IMR-90 (cell line): ENCODE data around the gene ETS1. TPM values are rescaled to one million over a fixed set of nuclear protein-coding genes. Genes with fewer than 3 reads are reported as not detected.

ENCODE experiments used
- ATAC-seq: fragments of 200-7000 bp; cut with Tn5 transposase; 2 replicates; pipeline ENCODE4 v1.9.1; 2020; ENCODE audit warnings: low read depth, mild to moderate bottlenecking, moderate library complexity
- BruUV-seq: library from RNA; stranded (reverse); fragments of 400-500 nt; replicated peaks from 2 replicates; lab custom pipeline; 2021; lab: Mats Ljungman, UMichigan
- CTCF ChIA-PET: fragments of 300-600 bp; formaldehyde crosslinking; extraction: SDS; loops from one replicate; lab custom pipeline; 2021; ENCODE audit warnings: antibody characterized with exemption; lab: Yijun Ruan, JAX
- POLR2A ChIA-PET: fragments of 300-600 bp; sonication (Branson Sonifier 250); formaldehyde crosslinking; loops from one replicate; lab custom pipeline; 2022; ENCODE audit warnings: antibody characterized with exemption; ENCODE audit not compliant: unreplicated experiment; lab: Charles Lee
- DNase-seq: peaks from one replicate; pipeline ENCODE4 v3.0.0; 2013
- H2AFZ ChIP-seq: replicated peaks from 2 replicates; pipeline ENCODE3; 2013; ENCODE audit warnings: low read length, mild to moderate bottlenecking; ENCODE audit not compliant: poor library complexity
- H2AK5ac ChIP-seq: 2 replicates; pipeline ENCODE4 v1.6.1; 2013; ENCODE audit warnings: low read depth, low read length, inconsistent platforms
- H2AK9ac ChIP-seq: replicated peaks from 2 replicates; pipeline ENCODE3; 2013; ENCODE audit warnings: mild to moderate bottlenecking, low read depth, low read length, moderate library complexity; ENCODE audit not compliant: poor library complexity
- H2BK120ac ChIP-seq: 2 replicates; pipeline ENCODE4 v1.6.1; 2013; ENCODE audit warnings: low read depth, low read length, inconsistent platforms
- H2BK15ac ChIP-seq: 3 replicates; pipeline ENCODE4 v1.6.1; 2013; ENCODE audit warnings: low read depth, low read length, inconsistent platforms
- H2BK20ac ChIP-seq: 2 replicates; pipeline ENCODE4 v1.6.1; 2013; ENCODE audit warnings: low read depth, mild to moderate bottlenecking, inconsistent platforms, low read length, moderate library complexity
- H2BK5ac ChIP-seq: 2 replicates; pipeline ENCODE4 v1.6.1; 2013; ENCODE audit warnings: mild to moderate bottlenecking, low read depth, low read length, inconsistent platforms; ENCODE audit not compliant: poor library complexity, severe bottlenecking
- H3K14ac ChIP-seq: replicated peaks from 2 replicates; pipeline ENCODE4 v1.6.1; 2013; ENCODE audit warnings: low read depth, low read length, inconsistent platforms
- H3K18ac ChIP-seq: 2 replicates; pipeline ENCODE4 v1.6.1; 2013; ENCODE audit warnings: low read depth, low read length, control low read depth
- H3K23ac ChIP-seq: 2 replicates; pipeline ENCODE4 v1.6.1; 2013; ENCODE audit warnings: low read depth, low read length, inconsistent platforms
- H3K27ac ChIP-seq: 2 replicates; pipeline ENCODE4 v1.5.1; 2013; ENCODE audit warnings: mild to moderate bottlenecking, control low read depth, low read length; ENCODE audit not compliant: insufficient read depth
- H3K27me3 ChIP-seq: 2 replicates; pipeline ENCODE4 v1.6.1; 2013; ENCODE audit warnings: low read length; ENCODE audit not compliant: control insufficient read depth, insufficient read depth
- H3K36me3 ChIP-seq: 2 replicates; pipeline ENCODE4 v1.6.1; 2013; ENCODE audit warnings: low read length, mixed read lengths; ENCODE audit not compliant: control insufficient read depth, insufficient read depth
- H3K4ac ChIP-seq: 2 replicates; pipeline ENCODE4 v1.6.1; 2013; ENCODE audit warnings: low read depth, low read length, inconsistent platforms
- H3K4me1 ChIP-seq: 2 replicates; pipeline ENCODE4 v1.6.1; 2013; ENCODE audit warnings: low read length, mixed read lengths; ENCODE audit not compliant: control insufficient read depth, insufficient read depth
- H3K4me2 ChIP-seq: 2 replicates; pipeline ENCODE4 v1.6.1; 2013; ENCODE audit warnings: low read depth, mild to moderate bottlenecking, control low read depth, low read length, moderate library complexity
- H3K4me3 ChIP-seq: 2 replicates; pipeline ENCODE4 v1.5.1; 2013; ENCODE audit warnings: low read depth, mild to moderate bottlenecking, control low read depth, low read length, moderate library complexity; ENCODE audit not compliant: insufficient read depth
- H3K56ac ChIP-seq: 2 replicates; pipeline ENCODE4 v1.6.1; 2013; ENCODE audit warnings: low read length, inconsistent platforms; ENCODE audit not compliant: insufficient read depth; ENCODE audit errors: extremely low read depth
- H3K79me1 ChIP-seq, 2 experiments: 2 replicates each; pipeline ENCODE4 v1.6.1; 2013; ENCODE audit warnings: low read length in 2 of 2, inconsistent platforms in 1 of 2, low read depth in 1 of 2
- H3K9ac ChIP-seq: 2 replicates; pipeline ENCODE4 v1.6.1; 2013; ENCODE audit warnings: low read depth, low read length, control low read depth
- H3K9me1 ChIP-seq: 2 replicates; pipeline ENCODE4 v1.6.1; 2013; ENCODE audit warnings: low read length, inconsistent platforms; ENCODE audit not compliant: insufficient read depth
- H3K9me3 ChIP-seq: 2 replicates; pipeline ENCODE4 v1.6.1; 2013; ENCODE audit warnings: low read length; ENCODE audit not compliant: control insufficient read depth, insufficient read depth
- H4K20me1 ChIP-seq: 2 replicates; pipeline ENCODE4 v1.6.1; 2013; ENCODE audit warnings: low read length, inconsistent platforms; ENCODE audit not compliant: insufficient read depth
- H4K5ac ChIP-seq: 2 replicates; pipeline ENCODE4 v1.6.1; 2013; ENCODE audit warnings: mild to moderate bottlenecking, low read depth, low read length, control low read depth
- H4K8ac ChIP-seq, 2 experiments: 2 replicates each; pipeline ENCODE4 v1.6.1; 2013; ENCODE audit warnings: low read depth in 2 of 2, low read length in 2 of 2, control low read depth in 1 of 2, inconsistent platforms in 1 of 2
- H4K91ac ChIP-seq: 2 replicates; pipeline ENCODE4 v1.6.1; 2013; ENCODE audit warnings: low read depth, low read length, inconsistent platforms; ENCODE audit not compliant: insufficient read depth
- BHLHE40 ChIP-seq: fragments of 150-350 bp; IDR thresholded peaks from 2 replicates; pipeline ENCODE4 v1.6.1; 2016; ENCODE audit warnings: mild to moderate bottlenecking, low read depth, low read length
- CEBPB ChIP-seq: IDR thresholded peaks from 2 replicates; pipeline ENCODE4 v1.6.1; 2012; ENCODE audit warnings: low read depth, low read length, improper control_type of control experiment
- CHD1 ChIP-seq: IDR thresholded peaks from 2 replicates; pipeline ENCODE4 v1.6.1; 2012; ENCODE audit warnings: low read depth, low read length, improper control_type of control experiment
- CTCF ChIP-seq: conservative IDR thresholded peaks from 2 replicates; pipeline ENCODE4 v1.5.1; 2012; ENCODE audit warnings: mild to moderate bottlenecking, low read depth, low read length, improper control_type of control experiment
- ELK1 ChIP-seq: fragments of 150-350 bp; IDR thresholded peaks from 2 replicates; pipeline ENCODE4 v1.6.1; 2016; ENCODE audit warnings: low read depth, mild to moderate bottlenecking, low read length, moderate library complexity, borderline replicate concordance
- FOS ChIP-seq: fragments of 150-350 bp; IDR thresholded peaks from 2 replicates; pipeline ENCODE4 v1.6.1; 2016; ENCODE audit warnings: low read depth, low read length
- MAZ ChIP-seq: IDR thresholded peaks from 2 replicates; pipeline ENCODE4 v1.6.1; 2012; ENCODE audit warnings: low read depth, mild to moderate bottlenecking, low read length, improper control_type of control experiment, moderate library complexity, borderline replicate concordance
- MXI1 ChIP-seq: IDR thresholded peaks from 2 replicates; pipeline ENCODE4 v1.6.1; 2012; ENCODE audit warnings: low read depth, mild to moderate bottlenecking, low read length, moderate library complexity, borderline replicate concordance
- NFE2L2 ChIP-seq: fragments of 150-350 bp; IDR thresholded peaks from 2 replicates; pipeline ENCODE4 v1.6.1; 2016; ENCODE audit warnings: low read depth, mild to moderate bottlenecking, low read length
- POLR2A ChIP-seq: IDR thresholded peaks from 2 replicates; pipeline ENCODE4 v1.6.1; 2012; ENCODE audit warnings: mild to moderate bottlenecking, low read depth, low read length
- RAD21 ChIP-seq: IDR thresholded peaks from 2 replicates; pipeline ENCODE4 v1.6.1; 2012; ENCODE audit warnings: low read length, improper control_type of control experiment
- RCOR1 ChIP-seq: IDR thresholded peaks from 2 replicates; pipeline ENCODE4 v1.6.1; 2012; ENCODE audit warnings: mild to moderate bottlenecking, low read length, improper control_type of control experiment; ENCODE audit not compliant: insufficient replicate concordance
- RFX5 ChIP-seq: IDR thresholded peaks from 2 replicates; pipeline ENCODE4 v1.8.0; 2012; ENCODE audit warnings: low read depth, mild to moderate bottlenecking, low read length, moderate library complexity
- SMC3 ChIP-seq: fragments of 150-350 bp; IDR thresholded peaks from 2 replicates; pipeline ENCODE4 v1.6.1; 2016; ENCODE audit warnings: low read depth, mild to moderate bottlenecking, antibody characterized with exemption, low read length, moderate library complexity
- WGBS, 2 experiments: methylation state at CpG; one replicate each; pipeline versions ENCODE4 v1.1.5 to v1.1.7; 2013; ENCODE audit warnings: missing lambda C conversion rate in 2 of 2; ENCODE audit not compliant: insufficient read length in 1 of 2; ENCODE audit errors: extremely low coverage in 2 of 2; 5-methylcytosine and 5-hydroxymethylcytosine counted together
- dilution Hi-C: fragments of 300-500 bp; cut with HindIII; formaldehyde crosslinking; loops from one replicate; pipeline ENCODE4 v1.14.3; 2018; ENCODE audit warnings: low sequenced_read_pairs; ENCODE audit not compliant: unreplicated experiment
- in situ Hi-C: fragments of 300-500 bp; cut with MboI; formaldehyde crosslinking; loops from 3 replicates; pipeline ENCODE4 v1.14.3; 2019; ENCODE audit warnings: low sequenced_read_pairs, inconsistent platforms, mixed read lengths
- intact Hi-C: fragments of 100-400 bp; cut with micrococcal nuclease; formaldehyde crosslinking; loops from 2 replicates; pipeline ENCODE4 v1.10.0; 2022
- polyA plus RNA-seq, 3 experiments: library from polyadenylated mRNA; depleted of rRNA; stranded (reverse); fragments of >200 nt; gene quantifications; 2 replicates each; pipeline ENCODE4 v1.2.3, GENCODE V29; 2012; ENCODE audit warnings: low replicate concordance in 1 of 3
- total RNA-seq: library from RNA; depleted of rRNA; stranded (reverse); fragments of >200 nt; gene quantifications from 2 replicates; pipeline ENCODE4 v1.2.3, GENCODE V29; 2012

ETS1 gene
- total and polyA plus RNA-seq, 2 of the 4 experiments (the other 2 are of a cell fraction) = 41.2 to 56.3 TPM

- H3K27me3 ChIP-seq = peaks cover 3% of the 10 kb centered on the region; the same call in 1 of the 2 replicates
- H3K4me3 ChIP-seq = no peak overlapping the region
- no TSS peak for BruUV-seq
- no peaks in the 10 kb centered on the region for H3K79me1 ChIP-seq
- H4K20me1 ChIP-seq = no peaks in the 10 kb centered on the region
- POLR2A ChIA-PET = no interaction called here
- H3K4me2 ChIP-seq = no peak overlapping the region; the same call in 1 of the 2 replicates
- H4K8ac ChIP-seq = no peak overlapping the region
- peak overlapping the region; percentile 42; the same call in 1 of the 2 replicates for H3K4ac ChIP-seq
- H4K91ac ChIP-seq = no peak overlapping the region
- peak; percentile 53 for ATAC-seq
- no peak overlapping the region for H2BK15ac ChIP-seq
- no peak overlapping the region for H2BK20ac ChIP-seq
- H3K9ac ChIP-seq = no peak overlapping the region
- H2AK5ac ChIP-seq = no peak overlapping the region
- no peak overlapping the region for H2BK5ac ChIP-seq
- no peak overlapping the region for H3K56ac ChIP-seq
- CTCF ChIA-PET = interaction anchor here (1.1 to 2.0 kb wide), 2 partner anchors 7 to 381 kb away, joined by 4 read pairs; no protein-coding TSS in a partner anchor
- no peak overlapping the region for H3K23ac ChIP-seq
- H2AFZ ChIP-seq = peak overlapping the region; percentile 59
- no peak overlapping the region for H3K27ac ChIP-seq
- DNase-seq = peak; percentile 87
- WGBS, 2 experiments = 93 to 100% methylated on average over 3 of the region's 14 CpGs
- intact Hi-C loops = no loop called here
- H3K9me1 ChIP-seq = no peaks in the 10 kb centered on the region; the same call in 1 of the 2 replicates
- H2BK120ac ChIP-seq = no peak overlapping the region
- no peak overlapping the region for H4K5ac ChIP-seq
- H3K9me3 ChIP-seq = no peaks in the 10 kb centered on the region
- H3K18ac ChIP-seq = no peak overlapping the region
- no peak overlapping the region; the same call in 1 of the 2 replicates for H3K14ac ChIP-seq
- peaks cover 8% of the 10 kb centered on the region; the same call in 1 of the 2 replicates for H3K4me1 ChIP-seq
- in situ Hi-C loops = no loop called here
- no peaks in the 10 kb centered on the region for H3K36me3 ChIP-seq
- H2AK9ac ChIP-seq = no peak overlapping the region
- dilution Hi-C loops = no loop called here
- TF ChIP-seq BHLHE40 (no peak), MXI1 (no peak), CHD1 (no peak), POLR2A (no peak), SMC3 (no peak), NFE2L2 (no peak), RCOR1 (no peak), CEBPB (peak; percentile 79), MAZ (0 out of 2 replicates have a peak, but pooled peaks have one; percentile 21), ELK1 (no peak), FOS (no peak), RAD21 (no peak), RFX5 (no peak), CTCF (no peak)
Measured at GRCh38 chr11:128552783-128553661, 34.3 kb downstream of the ETS1 start.
